Heart left ventricle (tissue), 16 donors: ENCODE results near the gene GALNT2. TPM values are rescaled to one million over a fixed set of nuclear protein-coding genes. Genes with fewer than 3 reads are reported as not detected.

Experiments
- ATAC-seq, 4 donors: fragments of 200-7000 bp; cut with Tn5 transposase; one replicate each; pipeline ENCODE4 v1.9.1; 2020 to 2022; ENCODE audit warnings: moderate library complexity in 4 of 4, mild to moderate bottlenecking in 3 of 4, moderate number of reproducible peaks in 1 of 4
- DNase-seq, 5 donors: peaks; one replicate each; pipeline ENCODE4 v3.0.0-alpha.2; 2020
- H3K27ac ChIP-seq, 12 donors: fragments of 200-600 bp; sonication (generic) in 4 of 12; one replicate each; pipeline versions ENCODE4 v1.5.0 to v1.8.0; 2016 to 2022; ENCODE audit warnings: mild to moderate bottlenecking in 2 of 12
- H3K27me3 ChIP-seq, 9 donors: fragments of 200-600 bp; sonication (generic) in 2 of 9; one replicate each; pipeline versions ENCODE4 v1.5.1 to v1.8.0; 2016 to 2022; ENCODE audit warnings: mild to moderate bottlenecking in 3 of 9
- H3K36me3 ChIP-seq, 9 donors: fragments of 200-600 bp; sonication (generic) in 2 of 9; one replicate each; pipeline versions ENCODE4 v1.5.0 to v1.8.0; 2018 to 2022; ENCODE audit warnings: mild to moderate bottlenecking in 2 of 9
- H3K4me1 ChIP-seq, 12 donors: fragments of 200-600 bp; sonication (generic) in 4 of 12; one replicate each; pipeline versions ENCODE4 v1.5.0 to v1.8.0; 2016 to 2022; ENCODE audit warnings: mild to moderate bottlenecking in 3 of 12
- H3K4me3 ChIP-seq, 12 donors: fragments of 200-600 bp; sonication (generic) in 4 of 12; one replicate each; pipeline versions ENCODE4 v1.5.0 to v1.8.0; 2017 to 2022; ENCODE audit warnings: mild to moderate bottlenecking in 9 of 12, moderate library complexity in 4 of 12
- H3K9me3 ChIP-seq, 12 donors: fragments of 200-600 bp; sonication (generic) in 4 of 12; one replicate each; pipeline versions ENCODE4 v1.5.0 to v1.8.0; 2016 to 2022; ENCODE audit warnings: mild to moderate bottlenecking in 1 of 12
- CTCF ChIP-seq, 12 donors: fragments of 200-600 bp; sonication (generic) in 4 of 12; IDR thresholded peaks; one replicate each; pipeline versions ENCODE4 v1.5.0 to v1.8.0; 2018 to 2022; ENCODE audit warnings: antibody characterized with exemption in 12 of 12, mild to moderate bottlenecking in 5 of 12
- POLR2A ChIP-seq, 2 donors: fragments of 450-650 bp; IDR thresholded peaks; one replicate each; pipeline ENCODE4 v1.6.1; 2017; ENCODE audit warnings: antibody characterized with exemption in 2 of 2, mild to moderate bottlenecking in 2 of 2, moderate library complexity in 2 of 2
- WGBS, 4 donors: extraction: QIAGEN DNeasy Blood & Tissue Kit in 2 of 4; methylation state at CpG; one replicate each; pipeline versions ENCODE4 v1.1.5 to v1.1.7; 2013 to 2018; 5-methylcytosine and 5-hydroxymethylcytosine counted together
- intact Hi-C, 10 donors: fragments of 100-400 bp; cut with DNase I; formaldehyde crosslinking; loops; one replicate each; pipeline versions ENCODE4 v1.11.1 to v1.14.2; 2022
- polyA plus RNA-seq, 2 donors: library from polyadenylated mRNA; stranded (reverse); fragments of 200-250 nt; gene quantifications; one replicate each; pipeline ENCODE4 v1.2.3, GENCODE V29; 2013
- total RNA-seq, 9 donors: library from RNA; depleted of rRNA in 2 of 9; stranded (reverse); fragments of >200 nt in 2 of 9; fragmentation: NEBNext Ultra II Directional in 3 of 9; extraction: Animal tissue kit (Norgen Biotek cat#: 25700) in 3 of 9; gene quantifications; one replicate each; pipeline versions ENCODE4 v1.1.0 to v1.2.4, GENCODE V29; 2016 to 2023
- donor health status: ischemic (EF 13 %, LVEDD 7.1; RV severe dilation, severe dysfunction).
- donor health status: healthy with polysubstance abuse.
- donor health status: DM: no; HTN: yes; CAD: no.
- donor health status: DM: no; HTN: no; CAD: no.
- donor health status: ischemic (EF 25% LVEDD 6.9; RV normal size, moderate dysfunction).
- donor health status: ischemic (EF 25% LVEDD 5.7; RV mildly dilated, moderate dysfunction).
- donor health status: healthy.
- donor health status: DM: yes; HTN: yes; CAD: no.
- donor health status: ischemic (EF 35%, LVEDD 5.7; RV mildly dilated, moderate dysfunction).
- donor health status: nonischemic (EF 11% LVEDD 7.7; RV severe dilation, severe dysfunction).
- donor health status: DM: yes; HTN: yes; CAD: no.
- donor health status: PGD.
- donor health status: ischemic (EF 29% LVEDD 5.4; RV normal size, mild dysfunction).
- donor health status: nonischemic (EF 23%, LVEDD 6.1; RV moderate dilation, normal function).

GALNT2 gene
- total and polyA plus RNA-seq, 11 donors = 10.1 to 44.9 (median 31.6) TPM

GRCh38 chr1:230286166-230286889, 219.3 kb downstream of the GALNT2 start:
- Histone ChIP-seq H3K27me3 (no peaks in the 10 kb centered on the region), H3K4me1 (peaks cover 0 to 8% (median 3%) of the 10 kb centered on the region in 12 donors), H3K9me3 (no peaks in the 10 kb centered on the region), H3K4me3 (no peak overlapping the region), H3K36me3 (peaks cover 0 to 8% (median 0%) of the 10 kb centered on the region in 9 donors), H3K27ac (no peak overlapping the region)
- TF ChIP-seq CTCF (IDR thresholded peaks at IDR 0.05) (no peak), POLR2A (IDR thresholded peaks at IDR 0.05) (no peak)
- ATAC-seq = peak; percentile 17 to 39 (median 27)
- 78 to 85% (median 80%) methylated on average over 21 of the region's 21 CpGs for WGBS, 4 donors
- intact Hi-C loops = no loop called here
- no peak for DNase-seq

GRCh38 chr1:230286890-230287269, 219.8 kb downstream of the GALNT2 start:
- Histone ChIP-seq H3K4me3 (no peak overlapping the region), H3K36me3 (peaks cover 0 to 8% (median 0%) of the 10 kb centered on the region in 9 donors), H3K4me1 (peaks cover 0 to 5% (median 2%) of the 10 kb centered on the region in 12 donors), H3K9me3 (no peaks in the 10 kb centered on the region), H3K27me3 (no peaks in the 10 kb centered on the region), H3K27ac (no peak overlapping the region)
- no peak for ATAC-seq
- WGBS, 4 donors = 70 to 82% (median 77%) methylated on average over 10 of the region's 10 CpGs
- intact Hi-C loops = no loop called here
- TF ChIP-seq CTCF (IDR thresholded peaks at IDR 0.05) (no peak), POLR2A (IDR thresholded peaks at IDR 0.05) (no peak)
- no peak for DNase-seq

- DNase-seq (no peak), ATAC-seq (no peak)
- Histone ChIP-seq H3K27me3 (no peaks in the 10 kb centered on the region), H3K27ac (no peak overlapping the region), H3K4me1 (no peaks in the 10 kb centered on the region), H3K36me3 (peaks cover 0 to 2% (median 0%) of the 10 kb centered on the region in 9 donors), H3K9me3 (no peaks in the 10 kb centered on the region), H3K4me3 (no peak overlapping the region)
- 76 to 79% (median 78%) methylated on average over 17 of the region's 17 CpGs for WGBS, 4 donors
- TF ChIP-seq CTCF (IDR thresholded peaks at IDR 0.05) (no peak), POLR2A (IDR thresholded peaks at IDR 0.05) (no peak)
- intact Hi-C loops = no loop called here
Observed at GRCh38 chr1:230287674-230288315, 220.8 kb downstream of the GALNT2 start.

- H3K27ac ChIP-seq = no peak overlapping the region
- peak in 2 of 4 donors; percentile 18 to 32 for ATAC-seq
- 89 to 94% (median 90%) methylated on average over 13 to 14 of the region's 14 CpGs for WGBS, 4 donors
Observed at GRCh38 chr1:230288641-230289349, 221.8 kb downstream of the GALNT2 start.

More at GRCh38 chr1:230288641-230289349, 221.8 kb downstream of the GALNT2 start:
- no peak for DNase-seq
- no peak overlapping the region for H3K4me3 ChIP-seq
- intact Hi-C loops = no loop called here
- H3K27me3 ChIP-seq = no peaks in the 10 kb centered on the region
- TF ChIP-seq POLR2A (IDR thresholded peaks at IDR 0.05) (no peak), CTCF (IDR thresholded peaks at IDR 0.05) (no peak)
- H3K9me3 ChIP-seq = no peaks in the 10 kb centered on the region
- H3K4me1 ChIP-seq = no peaks in the 10 kb centered on the region
- H3K36me3 ChIP-seq = no peaks in the 10 kb centered on the region
